Measurements from ENCODE around the gene GALR2.
"Not testable (repeated sequence)": the region's sequence is repeated elsewhere in the genome, so short reads cannot be mapped to it uniquely, and the experiment has no call there.

Gene GALR2

DNA sequence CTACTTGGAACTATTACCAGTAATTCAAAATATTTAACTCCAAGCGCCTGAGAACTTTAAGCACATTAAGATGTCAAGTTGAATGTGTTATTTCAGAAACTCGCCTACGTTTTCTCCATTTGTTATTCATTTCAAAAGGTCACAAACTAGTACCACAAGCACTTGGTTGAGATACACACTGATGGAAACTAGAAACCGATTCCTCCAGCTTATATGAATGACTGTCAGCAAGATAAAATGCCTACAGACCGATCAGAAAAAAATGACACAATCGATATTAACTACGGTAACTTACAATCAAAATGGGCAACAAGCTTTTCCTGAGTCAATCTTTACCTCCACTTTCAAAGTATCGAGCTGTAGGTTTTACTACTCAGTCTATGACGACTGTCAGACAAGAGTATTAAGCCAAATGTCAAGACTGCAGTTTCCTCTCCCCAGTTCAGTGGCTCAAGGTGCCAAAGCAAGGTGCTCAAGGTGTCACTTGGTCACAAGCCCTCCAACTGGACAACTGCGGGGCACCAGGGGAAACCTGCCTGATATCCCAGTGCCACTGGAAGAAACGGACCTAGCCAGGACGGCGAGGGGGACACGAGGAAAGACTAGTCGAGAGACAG is 2.9 kb upstream of the GALR2 start:
- peak overlapping the region; percentile 97 for H3K4me3 Mint-ChIP-seq
- peaks cover 51% of the 10 kb centered on the region for H3K4me1 Mint-ChIP-seq (ENCODE audit: low read depth)
- peaks cover 23% of the 10 kb centered on the region for H3K36me3 Mint-ChIP-seq (ENCODE audit: low read depth)
- H3K9me3 Mint-ChIP-seq, result no peaks in the 10 kb centered on the region
- H3K27me3 Mint-ChIP-seq, result peaks cover 28% of the 10 kb centered on the region
- H3K27ac Mint-ChIP-seq, result peak overlapping the region; percentile 99

GRCh38 chr17:76072148-76072858 is 2.3 kb upstream of the GALR2 start, which contains the start of gene SRP68:
Gene SRP68 (minus strand): TSS chr17:76072517. CDS start chr17:76072491, 26 bp downstream.
- H3K27ac Mint-ChIP-seq, result peak within 1 kb of the TSS; percentile 99
- peaks cover 55% of the 10 kb centered on the region for H3K4me1 Mint-ChIP-seq (ENCODE audit: low read depth)
- peak within 1 kb of the TSS; percentile 97 for H3K4me3 Mint-ChIP-seq
- H3K9me3 Mint-ChIP-seq, result no peaks in the 10 kb centered on the region
- H3K27me3 Mint-ChIP-seq, result peaks cover 35% of the 10 kb centered on the region
- H3K36me3 Mint-ChIP-seq (ENCODE audit: low read depth), result peaks cover 18% of the 10 kb centered on the region

- no peaks in the 10 kb centered on the region for H3K36me3 Mint-ChIP-seq (ENCODE audit: low read depth)
- H3K27me3 Mint-ChIP-seq, result peaks cover 51% of the 10 kb centered on the region
- peaks cover 61% of the 10 kb centered on the region for H3K4me1 Mint-ChIP-seq (ENCODE audit: low read depth)
- no peak overlapping the region for H3K27ac Mint-ChIP-seq
- peak overlapping the region; percentile 68 for H3K4me3 Mint-ChIP-seq
- no peaks in the 10 kb centered on the region for H3K9me3 Mint-ChIP-seq
Measured at GRCh38 chr17:76075364-76076145, 974 bp downstream of the GALR2 start.

- Mint-ChIP-seq H3K4me1 (ENCODE audit: low read depth) (peaks cover 54% of the 10 kb centered on the region), H3K9me3 (no peaks in the 10 kb centered on the region), H3K27ac (no peak overlapping the region), H3K27me3 (peaks cover 51% of the 10 kb centered on the region), H3K36me3 (ENCODE audit: low read depth) (no peaks in the 10 kb centered on the region), H3K4me3 (peak overlapping the region; percentile 75)
Measured at GRCh38 chr17:76076146-76076764, 1.7 kb downstream of the GALR2 start.

DNA sequence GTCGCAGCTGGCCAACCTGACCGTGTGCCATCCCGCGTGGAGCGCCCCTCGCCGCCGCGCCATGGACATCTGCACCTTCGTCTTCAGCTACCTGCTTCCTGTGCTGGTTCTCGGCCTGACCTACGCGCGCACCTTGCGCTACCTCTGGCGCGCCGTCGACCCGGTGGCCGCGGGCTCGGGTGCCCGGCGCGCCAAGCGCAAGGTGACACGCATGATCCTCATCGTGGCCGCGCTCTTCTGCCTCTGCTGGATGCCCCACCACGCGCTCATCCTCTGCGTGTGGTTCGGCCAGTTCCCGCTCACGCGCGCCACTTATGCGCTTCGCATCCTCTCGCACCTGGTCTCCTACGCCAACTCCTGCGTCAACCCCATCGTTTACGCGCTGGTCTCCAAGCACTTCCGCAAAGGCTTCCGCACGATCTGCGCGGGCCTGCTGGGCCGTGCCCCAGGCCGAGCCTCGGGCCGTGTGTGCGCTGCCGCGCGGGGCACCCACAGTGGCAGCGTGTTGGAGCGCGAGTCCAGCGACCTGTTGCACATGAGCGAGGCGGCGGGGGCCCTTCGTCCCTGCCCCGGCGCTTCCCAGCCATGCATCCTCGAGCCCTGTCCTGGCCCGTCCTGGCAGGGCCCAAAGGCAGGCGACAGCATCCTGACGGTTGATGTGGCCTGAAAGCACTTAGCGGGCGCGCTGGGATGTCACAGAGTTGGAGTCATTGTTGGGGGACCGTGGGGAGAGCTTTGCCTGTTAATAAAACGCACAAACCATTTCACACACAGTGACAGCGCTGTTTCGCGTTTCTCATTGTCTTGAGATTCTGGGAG is 2.4 kb downstream of the GALR2 start:
- Mint-ChIP-seq H3K27ac (no peak overlapping the region), H3K4me1 (ENCODE audit: low read depth) (peaks cover 50% of the 10 kb centered on the region), H3K36me3 (ENCODE audit: low read depth) (no peaks in the 10 kb centered on the region), H3K9me3 (no peaks in the 10 kb centered on the region), H3K27me3 (peaks cover 51% of the 10 kb centered on the region), H3K4me3 (peak overlapping the region; percentile 75)

DNA sequence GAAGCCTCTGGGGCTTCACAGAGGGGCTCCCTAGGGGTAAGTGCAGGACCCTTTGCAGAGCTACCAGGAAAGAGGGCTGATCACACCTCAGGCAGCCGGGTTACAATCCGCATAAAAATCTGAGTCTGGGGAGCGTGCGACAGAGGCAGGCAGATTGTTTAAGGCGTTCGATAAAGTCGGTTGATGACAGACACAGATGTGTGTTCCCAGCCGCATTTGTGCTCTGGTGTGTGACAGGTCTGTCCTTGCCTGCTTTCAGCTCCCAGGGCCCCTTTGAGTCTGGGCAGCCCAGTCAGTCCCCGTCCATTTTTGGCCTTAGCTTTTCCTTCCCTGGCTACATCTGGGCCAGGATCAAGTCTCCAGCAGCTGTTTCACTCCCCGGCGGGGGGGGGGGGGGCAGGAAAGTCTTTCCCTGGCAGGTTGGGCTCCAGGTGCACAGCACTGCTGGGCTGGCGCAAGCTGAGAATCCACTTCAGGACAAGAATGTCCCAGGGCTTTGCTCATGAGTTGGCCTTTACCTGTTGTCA is 3.1 kb downstream of the GALR2 start:
- Mint-ChIP-seq H3K27me3 (peaks cover 51% of the 10 kb centered on the region), H3K4me1 (ENCODE audit: low read depth) (peaks cover 50% of the 10 kb centered on the region), H3K9me3 (no peaks in the 10 kb centered on the region), H3K4me3 (no peak overlapping the region), H3K36me3 (ENCODE audit: low read depth) (no peaks in the 10 kb centered on the region), H3K27ac (no peak overlapping the region)

GRCh38 chr17:76078370-76078769 is 3.8 kb downstream of the GALR2 start:
- H3K9me3 Mint-ChIP-seq; H3K36me3 Mint-ChIP-seq (ENCODE audit: low read depth); H3K4me3 Mint-ChIP-seq; H3K27ac Mint-ChIP-seq: not testable (repeated sequence)
- Mint-ChIP-seq H3K4me1 (ENCODE audit: low read depth) (peaks cover 46% of the 10 kb centered on the region), H3K27me3 (peaks cover 51% of the 10 kb centered on the region)

DNA sequence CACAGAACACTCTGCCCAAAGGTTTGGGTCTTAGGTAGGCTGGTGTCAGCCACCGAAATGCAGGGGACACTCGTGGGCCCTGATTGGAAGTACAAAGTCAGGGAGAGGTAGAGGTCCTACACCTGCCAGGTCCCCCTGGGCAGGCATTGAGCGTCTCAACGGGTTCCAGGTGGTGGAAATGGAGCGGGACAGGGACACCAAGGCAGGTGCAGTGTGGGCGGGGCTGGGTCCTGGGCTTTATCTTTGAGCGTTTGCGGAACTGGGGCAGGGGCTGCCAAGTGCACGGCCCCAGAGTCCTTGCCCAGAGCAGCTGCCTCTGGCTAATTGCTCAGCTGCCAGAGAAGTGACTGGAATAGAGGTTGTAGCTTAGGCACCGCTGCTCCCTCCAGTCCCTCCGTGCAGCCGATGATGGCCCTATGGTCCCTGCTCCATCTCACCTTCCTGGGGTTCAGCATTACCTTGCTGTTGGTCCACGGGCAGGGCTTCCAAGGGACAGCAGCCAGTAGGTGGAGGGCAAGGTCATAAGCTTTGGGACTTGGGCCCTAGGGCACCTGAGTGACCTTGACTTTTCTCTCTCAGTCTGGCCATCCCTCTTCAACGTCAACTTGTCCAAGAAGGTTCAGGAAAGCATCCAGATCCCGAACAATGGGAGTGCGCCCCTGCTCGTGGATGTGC is 4.4 kb downstream of the GALR2 start, which contains the start of gene ZACN:
Gene ZACN, plus strand, starts transcription at position 323 of the 675 bp plus-strand sequence. Its CDS starts 83 bp downstream, at position 406.
- no peak within 1 kb of the TSS for H3K27ac Mint-ChIP-seq
- no peaks in the 10 kb centered on the region for H3K9me3 Mint-ChIP-seq
- no peak within 1 kb of the TSS for H3K4me3 Mint-ChIP-seq
- H3K27me3 Mint-ChIP-seq, result peaks cover 45% of the 10 kb centered on the region
- peaks cover 1% of the 10 kb centered on the region for H3K36me3 Mint-ChIP-seq (ENCODE audit: low read depth)
- H3K4me1 Mint-ChIP-seq (ENCODE audit: low read depth), result peaks cover 46% of the 10 kb centered on the region

- Mint-ChIP-seq H3K4me3 (no peak overlapping the region), H3K9me3 (no peaks in the 10 kb centered on the region), H3K27me3 (peaks cover 43% of the 10 kb centered on the region), H3K27ac (no peak overlapping the region), H3K4me1 (ENCODE audit: low read depth) (peaks cover 46% of the 10 kb centered on the region), H3K36me3 (ENCODE audit: low read depth) (peaks cover 7% of the 10 kb centered on the region)
Measured at GRCh38 chr17:76079535-76079955, 5.0 kb downstream of the GALR2 start.

DNA sequence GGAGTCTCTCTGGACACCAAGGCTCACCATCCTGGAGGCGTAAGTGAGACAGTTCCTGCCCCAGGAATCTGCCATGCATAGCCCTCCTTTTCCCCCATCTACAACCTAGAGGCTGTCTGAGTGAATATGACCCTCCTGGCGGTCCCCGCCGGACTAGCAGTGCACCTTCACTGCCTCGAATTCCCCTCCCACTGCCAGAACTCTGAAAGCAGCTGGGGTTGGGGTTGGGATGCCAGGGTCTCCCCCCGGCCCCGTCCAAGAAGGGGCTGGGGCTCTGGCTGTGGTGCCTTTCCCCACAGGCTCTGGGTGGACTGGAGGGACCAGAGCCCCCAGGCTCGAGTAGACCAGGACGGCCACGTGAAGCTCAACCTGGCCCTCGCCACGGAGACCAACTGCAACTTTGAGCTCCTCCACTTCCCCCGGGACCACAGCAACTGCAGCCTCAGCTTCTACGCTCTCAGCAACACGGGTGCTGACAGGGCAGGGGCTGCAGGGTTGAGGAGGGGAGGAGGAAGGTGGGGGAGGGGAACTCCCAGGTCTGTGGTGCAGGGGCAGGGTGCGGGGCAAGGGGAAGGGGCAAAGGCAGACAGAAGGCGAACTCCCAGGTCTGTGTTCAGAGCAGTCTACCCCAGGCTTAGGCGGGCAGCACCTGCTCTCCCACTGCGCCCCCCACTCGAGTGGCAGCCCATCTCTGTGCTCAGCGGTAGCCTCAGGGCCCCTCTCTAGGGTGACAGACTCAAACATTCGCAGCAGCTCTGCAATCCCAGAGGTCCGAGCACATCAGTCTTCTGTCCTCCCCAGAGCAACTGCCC is 5.6 kb downstream of the GALR2 start:
- H3K9me3 Mint-ChIP-seq, result no peaks in the 10 kb centered on the region
- H3K4me1 Mint-ChIP-seq (ENCODE audit: low read depth), result peaks cover 40% of the 10 kb centered on the region
- peaks cover 37% of the 10 kb centered on the region for H3K27me3 Mint-ChIP-seq
- no peak overlapping the region for H3K4me3 Mint-ChIP-seq
- H3K36me3 Mint-ChIP-seq (ENCODE audit: low read depth), result peaks cover 12% of the 10 kb centered on the region
- H3K27ac Mint-ChIP-seq, result no peak overlapping the region

GRCh38 chr17:76080768-76081287 is 6.2 kb downstream of the GALR2 start:
- peaks cover 15% of the 10 kb centered on the region for H3K36me3 Mint-ChIP-seq (ENCODE audit: low read depth)
- H3K4me3 Mint-ChIP-seq, result no peak overlapping the region
- no peak overlapping the region for H3K27ac Mint-ChIP-seq
- H3K27me3 Mint-ChIP-seq, result peaks cover 30% of the 10 kb centered on the region
- no peaks in the 10 kb centered on the region for H3K9me3 Mint-ChIP-seq
- peaks cover 33% of the 10 kb centered on the region for H3K4me1 Mint-ChIP-seq (ENCODE audit: low read depth)

DNA sequence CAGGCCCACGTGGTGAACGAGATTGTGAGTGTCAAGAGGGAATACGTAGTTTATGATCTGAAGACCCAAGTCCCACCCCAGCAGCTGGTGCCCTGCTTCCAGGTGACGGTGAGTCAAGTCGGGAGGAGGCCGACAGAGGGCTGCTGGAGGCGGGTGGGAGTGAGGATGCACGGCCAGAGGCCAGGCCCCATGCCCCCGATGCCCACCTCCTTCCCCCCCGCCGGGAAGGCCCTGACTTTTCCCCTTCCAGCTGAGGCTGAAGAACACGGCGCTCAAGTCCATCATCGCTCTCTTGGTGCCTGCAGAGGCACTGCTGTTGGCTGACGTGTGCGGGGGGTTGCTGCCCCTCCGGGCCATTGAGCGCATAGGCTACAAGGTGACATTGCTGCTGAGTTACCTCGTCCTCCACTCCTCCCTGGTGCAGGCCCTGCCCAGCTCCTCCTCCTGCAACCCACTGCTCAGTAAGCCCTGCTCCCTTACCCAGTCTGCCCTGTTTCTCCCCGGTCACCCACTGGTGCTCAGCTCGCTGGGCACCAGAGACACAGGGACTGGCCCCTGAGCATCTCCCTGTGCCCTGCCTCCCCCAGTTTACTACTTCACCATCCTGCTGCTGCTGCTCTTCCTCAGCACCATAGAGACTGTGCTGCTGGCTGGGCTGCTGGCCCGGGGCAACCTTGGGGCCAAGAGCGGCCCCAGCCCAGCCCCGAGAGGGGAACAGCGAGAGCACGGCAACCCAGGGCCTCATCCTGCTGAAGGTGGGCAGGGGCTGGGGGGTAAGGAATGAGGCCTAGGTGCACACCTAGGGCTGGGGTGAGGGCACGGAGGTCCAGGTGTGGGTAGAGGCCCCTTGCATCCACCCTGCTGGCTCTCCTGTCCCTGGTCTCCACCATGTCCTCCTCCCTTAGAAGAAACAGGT is 7.0 kb downstream of the GALR2 start:
- Mint-ChIP-seq H3K36me3 (ENCODE audit: low read depth) (peaks cover 15% of the 10 kb centered on the region), H3K4me3 (no peak overlapping the region), H3K9me3 (no peaks in the 10 kb centered on the region), H3K4me1 (ENCODE audit: low read depth) (peaks cover 26% of the 10 kb centered on the region), H3K27ac (no peak overlapping the region), H3K27me3 (peaks cover 24% of the 10 kb centered on the region)
